Measurements from ENCODE around the gene LRRC74A.

LRRC74A gene

DNA sequence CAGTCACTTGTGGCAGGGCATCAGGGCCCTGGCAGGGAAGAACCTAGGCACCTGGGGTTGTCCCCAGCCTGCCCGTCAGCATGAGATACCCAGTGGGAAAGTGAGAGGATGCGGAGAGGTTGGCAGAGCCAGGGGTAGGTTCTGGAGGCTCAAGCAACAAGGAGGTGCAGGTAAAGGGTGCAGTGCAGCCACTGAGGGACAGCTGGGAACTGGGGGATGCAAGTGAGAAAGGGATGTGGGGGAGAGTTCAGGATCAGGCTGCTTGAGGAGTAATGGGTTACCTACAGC, 46.2 kb upstream of the LRRC74A start:
- Histone ChIP-seq H3K36me3 (ENCODE audit: control insufficient read depth, insufficient read depth, low read length) (peaks cover 13% of the 10 kb centered on the region), H3K27me3 (replicated peaks; ENCODE audit: control insufficient read depth, insufficient read depth, low read length) (no peaks in the 10 kb centered on the region), H3K4me3 (replicated peaks; ENCODE audit: low read depth, low read length) (no peak overlapping the region)
- no peak for DNase-seq (ENCODE audit: extremely low read depth, insufficient read length)
- TF ChIP-seq, protein P1, sequence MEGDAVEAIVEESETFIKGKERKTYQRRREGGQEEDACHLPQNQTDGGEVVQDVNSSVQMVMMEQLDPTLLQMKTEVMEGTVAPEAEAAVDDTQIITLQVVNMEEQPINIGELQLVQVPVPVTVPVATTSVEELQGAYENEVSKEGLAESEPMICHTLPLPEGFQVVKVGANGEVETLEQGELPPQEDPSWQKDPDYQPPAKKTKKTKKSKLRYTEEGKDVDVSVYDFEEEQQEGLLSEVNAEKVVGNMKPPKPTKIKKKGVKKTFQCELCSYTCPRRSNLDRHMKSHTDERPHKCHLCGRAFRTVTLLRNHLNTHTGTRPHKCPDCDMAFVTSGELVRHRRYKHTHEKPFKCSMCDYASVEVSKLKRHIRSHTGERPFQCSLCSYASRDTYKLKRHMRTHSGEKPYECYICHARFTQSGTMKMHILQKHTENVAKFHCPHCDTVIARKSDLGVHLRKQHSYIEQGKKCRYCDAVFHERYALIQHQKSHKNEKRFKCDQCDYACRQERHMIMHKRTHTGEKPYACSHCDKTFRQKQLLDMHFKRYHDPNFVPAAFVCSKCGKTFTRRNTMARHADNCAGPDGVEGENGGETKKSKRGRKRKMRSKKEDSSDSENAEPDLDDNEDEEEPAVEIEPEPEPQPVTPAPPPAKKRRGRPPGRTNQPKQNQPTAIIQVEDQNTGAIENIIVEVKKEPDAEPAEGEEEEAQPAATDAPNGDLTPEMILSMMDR (IDR thresholded peaks at IDR 0.05; ENCODE audit: insufficient read depth, low read length, poor library complexity, severe bottlenecking) = no peak

DNA sequence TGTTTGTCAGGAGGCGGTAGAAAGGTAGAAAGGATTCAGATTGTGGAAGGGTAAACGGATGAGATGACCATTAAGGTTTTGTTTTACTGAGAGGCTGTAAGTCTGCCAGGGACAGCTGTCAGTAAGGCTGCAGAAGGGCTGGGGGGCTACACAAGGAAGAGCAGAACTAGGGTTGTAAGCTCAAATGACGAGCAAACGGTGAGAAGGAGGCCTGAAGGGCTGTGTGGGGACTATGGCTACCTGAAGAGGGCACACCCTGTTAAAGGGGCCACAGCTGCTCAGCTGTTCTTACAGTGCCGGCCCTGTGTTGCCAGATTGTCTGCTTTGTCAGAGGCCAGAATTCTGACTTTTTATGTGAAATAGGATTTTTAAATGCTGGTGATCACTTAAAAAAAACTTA, 45.8 kb upstream of the LRRC74A start:
- DNase-seq (ENCODE audit: extremely low read depth, insufficient read length) = no peak
- Histone ChIP-seq H3K36me3 (ENCODE audit: control insufficient read depth, insufficient read depth, low read length) (peaks cover 13% of the 10 kb centered on the region), H3K4me3 (replicated peaks; ENCODE audit: low read depth, low read length) (no peak overlapping the region), H3K27me3 (replicated peaks; ENCODE audit: control insufficient read depth, insufficient read depth, low read length) (no peaks in the 10 kb centered on the region)
- TF ChIP-seq, protein P1 (IDR thresholded peaks at IDR 0.05; ENCODE audit: insufficient read depth, low read length, poor library complexity, severe bottlenecking) = no peak

DNA sequence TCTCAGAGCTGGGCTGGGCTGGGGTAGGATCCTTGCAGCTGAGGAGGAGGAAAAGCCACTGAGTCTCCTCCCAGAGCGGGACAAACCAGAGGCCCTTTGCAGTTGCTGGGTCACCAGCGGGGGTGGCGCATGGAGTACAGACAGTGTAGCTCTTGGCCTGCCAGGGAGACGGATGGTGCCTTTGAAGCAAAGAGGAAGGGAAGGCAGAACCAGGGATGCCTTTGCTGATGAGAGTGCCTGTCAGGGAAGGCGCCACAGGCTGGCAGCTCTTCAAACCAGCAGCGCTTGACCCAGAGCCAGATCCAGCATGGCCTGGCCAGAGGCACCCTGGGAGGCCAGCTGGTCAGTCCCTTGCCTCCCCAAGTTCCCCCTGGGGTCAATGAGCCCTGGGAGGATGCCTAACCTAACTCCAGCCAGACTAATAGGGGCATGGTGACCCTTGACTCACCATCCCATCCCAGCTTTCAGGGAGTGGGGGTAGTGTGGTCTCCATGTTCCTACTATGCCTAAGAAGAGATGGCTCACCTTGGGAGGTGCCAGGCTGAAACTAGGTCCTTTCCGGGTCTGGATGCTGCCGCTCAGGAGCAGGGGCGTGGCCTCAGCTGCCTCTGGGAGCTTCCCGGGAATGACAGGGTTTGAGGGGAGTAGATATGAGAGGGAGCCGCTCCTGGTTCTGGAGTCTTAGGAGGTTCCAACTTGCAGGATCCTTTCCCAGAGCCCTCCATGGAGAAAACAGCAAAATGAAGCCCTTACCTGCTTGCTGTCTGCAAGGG, 45.1 kb upstream of the LRRC74A start:
- Histone ChIP-seq H3K36me3 (ENCODE audit: control insufficient read depth, insufficient read depth, low read length) (peaks cover 13% of the 10 kb centered on the region), H3K27me3 (replicated peaks; ENCODE audit: control insufficient read depth, insufficient read depth, low read length) (no peaks in the 10 kb centered on the region), H3K4me3 (replicated peaks; ENCODE audit: low read depth, low read length) (no peak overlapping the region)
- TF ChIP-seq, protein P1 (IDR thresholded peaks at IDR 0.05; ENCODE audit: insufficient read depth, low read length, poor library complexity, severe bottlenecking) = no peak
- DNase-seq (ENCODE audit: extremely low read depth, insufficient read length) = no peak

DNA sequence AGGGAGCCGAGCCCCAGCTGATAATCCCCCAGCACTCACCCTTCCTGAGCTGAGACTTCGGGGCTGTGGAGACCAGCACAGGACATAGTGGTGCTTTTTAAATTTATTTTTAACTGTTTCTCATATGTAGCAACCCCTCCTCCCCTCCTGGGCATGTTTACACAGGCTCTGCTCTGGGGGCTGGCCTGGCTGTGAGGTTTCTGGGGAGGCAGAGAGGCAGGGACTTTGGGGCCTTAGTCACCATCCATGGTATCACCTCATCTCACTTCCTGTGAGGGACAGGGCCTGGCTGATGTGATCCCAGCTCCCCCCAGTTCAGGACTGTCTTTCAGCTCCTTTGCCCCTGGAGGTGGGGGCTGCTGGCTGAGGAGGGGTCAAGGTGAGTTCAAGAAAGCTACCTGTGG, 44.6 kb upstream of the LRRC74A start:
- TF ChIP-seq, protein P1 (IDR thresholded peaks at IDR 0.05; ENCODE audit: insufficient read depth, low read length, poor library complexity, severe bottlenecking) = no peak
- Histone ChIP-seq H3K27me3 (replicated peaks; ENCODE audit: control insufficient read depth, insufficient read depth, low read length) (no peaks in the 10 kb centered on the region), H3K36me3 (ENCODE audit: control insufficient read depth, insufficient read depth, low read length) (peaks cover 15% of the 10 kb centered on the region), H3K4me3 (replicated peaks; ENCODE audit: low read depth, low read length) (no peak overlapping the region)
- DNase-seq (ENCODE audit: extremely low read depth, insufficient read length) = no peak

DNA sequence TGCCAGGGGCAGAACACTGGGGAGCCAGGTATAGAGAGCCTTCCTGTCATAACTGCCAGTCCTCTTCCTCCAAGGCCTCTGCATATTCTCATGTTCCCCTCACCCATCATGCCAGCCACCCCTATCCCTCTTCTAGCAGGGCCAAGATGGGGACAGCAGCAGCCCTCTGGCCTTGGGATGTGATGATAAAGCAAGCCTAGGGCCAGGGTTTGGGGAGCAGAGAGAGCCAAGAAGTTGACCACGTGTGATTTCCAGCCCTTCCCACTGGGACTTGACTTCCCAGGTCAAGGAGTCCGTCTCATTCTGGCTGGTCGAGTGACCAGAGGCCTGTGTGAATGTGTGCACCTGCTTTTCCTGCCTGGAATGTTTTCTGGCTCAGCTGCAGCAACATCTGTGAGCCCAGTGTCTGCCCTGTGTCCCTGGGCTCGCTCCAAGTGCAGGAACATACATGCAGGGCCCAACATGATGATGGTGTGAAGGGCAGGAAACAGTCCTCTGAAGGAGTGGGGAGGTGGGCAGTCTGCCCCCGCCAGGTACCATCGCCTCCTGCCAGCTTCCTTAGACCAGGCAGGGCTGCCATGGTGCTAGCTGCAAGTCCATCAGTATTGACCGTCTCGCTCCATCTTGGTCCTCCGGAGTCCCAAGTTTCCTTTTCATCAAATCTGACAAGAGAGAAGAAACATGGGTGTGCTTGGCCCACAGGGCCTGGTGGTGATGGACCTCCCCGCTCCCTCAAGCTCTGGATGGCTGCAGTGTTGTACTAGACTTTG, 43.9 kb upstream of the LRRC74A start:
- TF ChIP-seq, protein P1 (IDR thresholded peaks at IDR 0.05; ENCODE audit: insufficient read depth, low read length, poor library complexity, severe bottlenecking) = no peak
- peaks cover 15% of the 10 kb centered on the region for H3K36me3 ChIP-seq (ENCODE audit: control insufficient read depth, insufficient read depth, low read length)

More for the DNA sequence above, 43.9 kb upstream of the LRRC74A start:
- Histone ChIP-seq H3K27me3 (replicated peaks; ENCODE audit: control insufficient read depth, insufficient read depth, low read length) (no peaks in the 10 kb centered on the region), H3K4me3 (replicated peaks; ENCODE audit: low read depth, low read length) (no peak overlapping the region)
- DNase-seq (ENCODE audit: extremely low read depth, insufficient read length) = no peak

Measured in GM06990 (cell line).